Subcutaneous abdominal adipose tissue (tissue), 5 donors: Measurements from ENCODE around the gene SLC2A13.
A peak's percentile ranks its signal among the peaks of the same experiment; 100 is the strongest.

Experiments
- H3K27ac ChIP-seq: one replicate; pipeline ENCODE4 v1.7.0; 2013; ENCODE audit warnings: low read depth, mild to moderate bottlenecking, inconsistent platforms, low read length, moderate library complexity
- H3K27me3 ChIP-seq, 5 donors: one replicate each; pipeline ENCODE4 v1.7.0; 2013; ENCODE audit warnings: low read length in 5 of 5, inconsistent platforms in 1 of 5; ENCODE audit not compliant: control insufficient read depth in 5 of 5, insufficient read depth in 4 of 5
- H3K36me3 ChIP-seq, 5 donors: one replicate each; pipeline ENCODE4 v1.7.0; 2013; ENCODE audit warnings: low read length in 5 of 5; ENCODE audit not compliant: control insufficient read depth in 5 of 5, insufficient read depth in 5 of 5
- H3K4me1 ChIP-seq, 5 donors: one replicate each; pipeline ENCODE4 v1.7.0; 2013; ENCODE audit warnings: low read length in 5 of 5, mild to moderate bottlenecking in 3 of 5, moderate library complexity in 1 of 5; ENCODE audit not compliant: control insufficient read depth in 5 of 5, insufficient read depth in 5 of 5
- H3K4me3 ChIP-seq, 5 donors: one replicate each; pipeline ENCODE4 v1.7.0; 2013; ENCODE audit warnings: low read length in 5 of 5, low read depth in 1 of 5
- H3K9ac ChIP-seq, 5 donors: one replicate each; pipeline ENCODE4 v1.7.0; 2013; ENCODE audit warnings: low read length in 5 of 5, mild to moderate bottlenecking in 4 of 5, moderate library complexity in 3 of 5
- H3K9me3 ChIP-seq, 5 donors: one replicate each; pipeline ENCODE4 v1.7.0; 2013; ENCODE audit warnings: low read length in 5 of 5; ENCODE audit not compliant: control insufficient read depth in 5 of 5
- donor health status: healthy.
- donor health status: healthy.
- donor health status: healthy.
- donor health status: healthy.
- donor health status: healthy.

Gene SLC2A13

GRCh38 chr12:39986674-39987073 lies 119.2 kb downstream of the SLC2A13 start:
- Histone ChIP-seq H3K36me3 (no peaks in the 10 kb centered on the region), H3K27ac (no peak overlapping the region), H3K9ac (no peak overlapping the region), H3K27me3 (no peaks in the 10 kb centered on the region), H3K9me3 (no peaks in the 10 kb centered on the region), H3K4me3 (no peak overlapping the region), H3K4me1 (peaks cover 0 to 3% (median 0%) of the 10 kb centered on the region in 5 donors)

GRCh38 chr12:39984670-39985069 lies 121.2 kb downstream of the SLC2A13 start:
- no peaks in the 10 kb centered on the region for H3K9me3 ChIP-seq
- H3K4me1 ChIP-seq: no peaks in the 10 kb centered on the region
- H3K4me3 ChIP-seq: no peak overlapping the region
- peak overlapping the region in 1 of 5 donors; percentile 4 for H3K9ac ChIP-seq
- H3K27ac ChIP-seq: no peak overlapping the region
- H3K27me3 ChIP-seq: no peaks in the 10 kb centered on the region
- H3K36me3 ChIP-seq: no peaks in the 10 kb centered on the region

- no peak overlapping the region for H3K27ac ChIP-seq
- no peaks in the 10 kb centered on the region for H3K36me3 ChIP-seq
- no peaks in the 10 kb centered on the region for H3K9me3 ChIP-seq
- no peak overlapping the region for H3K9ac ChIP-seq
- H3K4me3 ChIP-seq: no peak overlapping the region
- H3K4me1 ChIP-seq: peaks cover 0 to 2% (median 0%) of the 10 kb centered on the region in 5 donors
- no peaks in the 10 kb centered on the region for H3K27me3 ChIP-seq
Observed at GRCh38 chr12:39975374-39975918, 130.4 kb downstream of the SLC2A13 start.

- no peaks in the 10 kb centered on the region for H3K27me3 ChIP-seq
- H3K27ac ChIP-seq: no peak overlapping the region
Observed at GRCh38 chr12:39972119-39972518, 133.8 kb downstream of the SLC2A13 start.

GRCh38 chr12:39971348-39971747 lies 134.5 kb downstream of the SLC2A13 start:
- Histone ChIP-seq H3K9ac (no peak overlapping the region), H3K9me3 (no peaks in the 10 kb centered on the region), H3K4me1 (peaks cover 0 to 2% (median 0%) of the 10 kb centered on the region in 5 donors), H3K27me3 (no peaks in the 10 kb centered on the region), H3K36me3 (no peaks in the 10 kb centered on the region), H3K27ac (no peak overlapping the region), H3K4me3 (no peak overlapping the region)

More at GRCh38 chr12:39972119-39972518, 133.8 kb downstream of the SLC2A13 start:
- Histone ChIP-seq H3K4me3 (no peak overlapping the region), H3K9ac (no peak overlapping the region), H3K36me3 (no peaks in the 10 kb centered on the region), H3K9me3 (no peaks in the 10 kb centered on the region), H3K4me1 (peaks cover 0 to 2% (median 0%) of the 10 kb centered on the region in 5 donors)

GRCh38 chr12:39966721-39967120 lies 139.2 kb downstream of the SLC2A13 start:
- H3K36me3 ChIP-seq: no peaks in the 10 kb centered on the region
- H3K9ac ChIP-seq: no peak overlapping the region
- H3K27ac ChIP-seq: no peak overlapping the region
- H3K9me3 ChIP-seq: no peaks in the 10 kb centered on the region
- H3K27me3 ChIP-seq: no peaks in the 10 kb centered on the region
- no peaks in the 10 kb centered on the region for H3K4me1 ChIP-seq
- H3K4me3 ChIP-seq: no peak overlapping the region

GRCh38 chr12:39966256-39966655 lies 139.6 kb downstream of the SLC2A13 start:
- no peaks in the 10 kb centered on the region for H3K4me1 ChIP-seq
- H3K9me3 ChIP-seq: no peaks in the 10 kb centered on the region
- H3K9ac ChIP-seq: no peak overlapping the region
- H3K36me3 ChIP-seq: no peaks in the 10 kb centered on the region
- H3K4me3 ChIP-seq: no peak overlapping the region
- H3K27me3 ChIP-seq: no peaks in the 10 kb centered on the region
- H3K27ac ChIP-seq: no peak overlapping the region

- H3K9ac ChIP-seq: no peak overlapping the region
Observed at GRCh38 chr12:39959467-39959866, 146.4 kb downstream of the SLC2A13 start.

GRCh38 chr12:39959031-39959430 lies 146.8 kb downstream of the SLC2A13 start:
- Histone ChIP-seq H3K4me1 (peaks cover 0 to 4% (median 0%) of the 10 kb centered on the region in 5 donors), H3K27ac (no peak overlapping the region), H3K27me3 (no peaks in the 10 kb centered on the region), H3K36me3 (no peaks in the 10 kb centered on the region), H3K4me3 (no peak overlapping the region), H3K9ac (no peak overlapping the region), H3K9me3 (no peaks in the 10 kb centered on the region)

More at GRCh38 chr12:39959467-39959866, 146.4 kb downstream of the SLC2A13 start:
- Histone ChIP-seq H3K27me3 (no peaks in the 10 kb centered on the region), H3K27ac (no peak overlapping the region), H3K36me3 (no peaks in the 10 kb centered on the region), H3K4me1 (peaks cover 0 to 4% (median 0%) of the 10 kb centered on the region in 5 donors), H3K4me3 (no peak overlapping the region), H3K9me3 (no peaks in the 10 kb centered on the region)

- H3K36me3 ChIP-seq: no peaks in the 10 kb centered on the region
- no peaks in the 10 kb centered on the region for H3K9me3 ChIP-seq
- H3K27me3 ChIP-seq: no peaks in the 10 kb centered on the region
- no peak overlapping the region for H3K4me3 ChIP-seq
- H3K4me1 ChIP-seq: peaks cover 0 to 4% (median 0%) of the 10 kb centered on the region in 5 donors
- no peak overlapping the region for H3K27ac ChIP-seq
- H3K9ac ChIP-seq: no peak overlapping the region
Observed at GRCh38 chr12:39958377-39958776, 147.5 kb downstream of the SLC2A13 start.
